ENCODE results near the gene PDE2A.

The PDE2A gene

GRCh38 chr11:72682858-72683243, 8.6 kb upstream of the PDE2A start:
- DNase-seq (ENCODE audit: low spot score), result no peak

GRCh38 chr11:72682238-72682857, 8.1 kb upstream of the PDE2A start:
- DNase-seq (ENCODE audit: low spot score), result no peak

DNA sequence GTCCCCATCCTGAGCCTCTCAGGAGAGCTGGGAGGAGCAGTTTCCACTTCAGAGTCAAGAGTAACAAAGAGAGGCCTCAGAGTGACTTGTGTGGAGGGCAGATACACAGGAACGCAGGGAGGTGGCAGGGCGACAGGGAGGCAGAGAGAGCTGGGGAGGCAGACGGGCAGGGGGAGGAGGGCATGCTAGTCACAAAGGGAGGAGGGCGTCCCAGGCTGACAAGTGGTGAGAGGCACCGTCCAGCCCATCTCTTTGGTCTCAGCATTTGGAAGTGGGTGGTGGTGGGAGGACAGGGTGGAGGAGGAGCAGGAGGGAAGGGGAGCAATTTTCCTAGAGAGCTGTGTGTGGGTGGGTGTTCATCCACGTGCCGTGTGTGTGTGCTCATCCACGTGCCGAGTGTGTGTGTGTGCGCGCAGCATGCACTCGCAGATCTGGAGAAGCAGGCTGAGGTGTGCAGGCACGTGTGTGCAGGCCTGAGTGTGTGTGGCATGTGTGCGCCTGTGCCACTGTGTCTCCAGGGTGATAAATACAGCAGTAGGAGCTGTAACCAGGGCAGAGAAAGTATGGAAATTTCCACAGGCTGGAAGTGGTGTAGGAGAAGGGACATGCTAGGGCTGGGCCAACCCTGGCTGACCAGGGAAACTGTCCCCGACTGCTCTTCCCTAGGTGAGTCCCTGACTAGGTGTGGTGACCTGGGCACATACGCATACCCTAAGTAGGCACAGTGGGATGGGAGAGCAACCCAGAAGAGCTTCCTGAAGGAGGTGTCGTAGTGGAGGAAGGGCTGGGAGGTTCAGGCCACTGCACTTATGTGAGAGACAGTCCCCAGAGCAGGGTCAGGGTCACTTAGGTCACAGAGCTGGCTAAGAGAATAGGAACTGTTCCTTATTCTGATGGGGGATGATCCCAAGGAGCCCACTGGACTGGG, 7.3 kb upstream of the PDE2A start:
- DNase-seq (ENCODE audit: low spot score), result no peak

GRCh38 chr11:72680624-72681158, 6.5 kb upstream of the PDE2A start:
- no peak for DNase-seq (ENCODE audit: low spot score)

- no peak for DNase-seq (ENCODE audit: low spot score)
Measured at GRCh38 chr11:72679869-72680268, 5.6 kb upstream of the PDE2A start.

DNA sequence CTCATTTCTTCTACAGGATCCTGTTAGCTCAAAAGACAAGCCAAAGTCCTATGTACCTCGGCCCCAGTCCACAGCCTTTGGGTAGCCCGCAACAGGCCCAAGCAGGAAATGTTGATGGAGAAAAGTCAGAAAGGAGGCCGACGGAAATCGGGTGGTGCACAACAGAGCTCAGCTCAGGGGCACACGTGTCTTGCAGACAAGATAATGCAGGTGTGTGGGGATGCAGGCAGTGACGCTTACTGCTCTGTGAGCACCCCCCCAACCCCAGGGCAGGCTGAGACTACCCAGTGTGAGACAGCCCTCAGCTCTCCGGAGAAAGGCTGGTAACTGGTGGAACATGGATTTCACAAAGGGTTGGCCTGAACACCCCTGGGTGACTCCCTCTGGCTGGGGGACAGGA, 4.3 kb upstream of the PDE2A start:
- DNase-seq (ENCODE audit: low spot score), result no peak

GRCh38 chr11:72676861-72677341, 2.7 kb upstream of the PDE2A start:
- peak; percentile 50 for DNase-seq (ENCODE audit: low spot score)

- DNase-seq (ENCODE audit: low spot score), result no peak
Measured at GRCh38 chr11:72675221-72675620, 999 bp upstream of the PDE2A start.

DNA sequence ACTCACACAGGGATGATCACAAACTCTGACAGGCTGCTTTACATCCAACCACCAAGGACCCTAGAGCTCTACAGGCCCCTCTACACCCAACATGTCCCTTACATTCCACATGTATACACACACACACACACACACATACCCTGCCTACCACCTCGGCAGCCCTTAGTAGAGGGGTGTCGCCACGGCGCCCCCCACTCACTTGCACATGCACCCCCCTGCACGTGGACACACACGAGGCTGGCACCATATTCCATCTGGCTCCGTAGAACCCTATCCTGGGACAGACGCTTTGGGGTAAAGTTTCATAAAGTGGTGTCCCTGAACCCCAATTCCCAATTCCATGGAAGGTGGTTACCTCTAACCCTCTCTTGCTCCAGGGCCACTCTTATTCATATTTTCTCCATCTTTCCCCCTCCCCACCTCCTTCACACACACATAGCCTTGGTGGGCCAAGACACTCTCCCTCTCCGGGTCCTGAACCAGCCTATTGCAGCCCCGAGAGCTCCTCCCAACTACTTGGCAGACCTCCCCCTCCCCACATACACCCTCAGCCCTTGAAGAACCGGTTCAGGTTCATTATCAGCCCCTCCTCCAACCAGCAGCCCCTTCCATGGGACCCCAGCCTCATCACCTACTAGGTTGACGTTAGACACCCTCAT, 809 bp downstream of the PDE2A start:
- no peak for DNase-seq (ENCODE audit: low spot score)

DNA sequence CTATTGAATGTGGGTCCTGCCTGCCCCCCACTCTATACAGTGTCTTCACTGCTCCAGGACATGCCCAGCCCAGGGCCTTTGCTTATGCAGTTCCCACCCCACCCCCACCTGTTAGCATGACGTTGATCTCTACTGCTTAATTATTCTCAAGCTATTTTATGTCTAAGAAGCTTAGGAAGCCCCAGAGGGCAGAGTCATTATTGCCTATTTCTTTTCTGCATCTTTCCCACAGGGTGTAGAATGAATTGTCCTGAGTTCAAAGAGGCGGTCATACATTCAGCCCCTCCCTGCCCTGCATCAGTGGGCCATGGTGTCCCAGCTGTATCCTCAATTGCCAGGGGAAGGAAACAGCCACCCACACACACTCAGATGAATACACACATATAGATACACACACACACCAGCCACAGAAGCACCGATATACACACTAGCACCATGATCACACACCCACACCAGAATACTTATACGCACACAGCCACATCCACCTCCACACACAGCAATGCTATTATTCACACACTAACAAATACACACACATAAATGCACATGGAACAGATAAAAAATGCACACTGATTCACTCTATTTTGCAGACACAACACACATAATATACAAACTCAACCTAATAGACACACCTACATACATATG, 1.5 kb downstream of the PDE2A start:
- DNase-seq (ENCODE audit: low spot score), result no peak

GRCh38 chr11:72671152-72672099, 2.8 kb downstream of the PDE2A start:
- no peak for DNase-seq (ENCODE audit: low spot score)

DNA sequence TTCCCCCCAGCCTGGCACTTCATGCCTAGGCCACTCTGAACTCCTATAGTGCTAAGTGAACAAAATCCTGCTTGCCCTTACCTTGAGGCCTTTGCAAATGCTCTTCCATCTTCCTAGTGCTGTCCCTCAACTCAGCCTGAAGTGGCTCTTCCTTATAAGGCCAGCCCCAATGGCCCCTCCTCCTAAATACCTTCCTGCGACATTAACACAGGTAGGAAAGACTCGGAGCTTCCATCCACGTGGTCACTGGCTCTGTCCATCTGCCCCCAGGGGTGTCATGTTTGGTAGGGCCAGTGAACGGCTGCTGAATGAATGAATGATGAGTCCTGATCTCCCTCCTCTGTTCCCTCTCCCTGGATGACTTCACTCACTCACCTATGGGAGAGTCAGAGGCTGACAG, 4.2 kb downstream of the PDE2A start:
- no peak for DNase-seq (ENCODE audit: low spot score)

GRCh38 chr11:72669527-72669926, 4.7 kb downstream of the PDE2A start:
- no peak for DNase-seq (ENCODE audit: low spot score)

DNA sequence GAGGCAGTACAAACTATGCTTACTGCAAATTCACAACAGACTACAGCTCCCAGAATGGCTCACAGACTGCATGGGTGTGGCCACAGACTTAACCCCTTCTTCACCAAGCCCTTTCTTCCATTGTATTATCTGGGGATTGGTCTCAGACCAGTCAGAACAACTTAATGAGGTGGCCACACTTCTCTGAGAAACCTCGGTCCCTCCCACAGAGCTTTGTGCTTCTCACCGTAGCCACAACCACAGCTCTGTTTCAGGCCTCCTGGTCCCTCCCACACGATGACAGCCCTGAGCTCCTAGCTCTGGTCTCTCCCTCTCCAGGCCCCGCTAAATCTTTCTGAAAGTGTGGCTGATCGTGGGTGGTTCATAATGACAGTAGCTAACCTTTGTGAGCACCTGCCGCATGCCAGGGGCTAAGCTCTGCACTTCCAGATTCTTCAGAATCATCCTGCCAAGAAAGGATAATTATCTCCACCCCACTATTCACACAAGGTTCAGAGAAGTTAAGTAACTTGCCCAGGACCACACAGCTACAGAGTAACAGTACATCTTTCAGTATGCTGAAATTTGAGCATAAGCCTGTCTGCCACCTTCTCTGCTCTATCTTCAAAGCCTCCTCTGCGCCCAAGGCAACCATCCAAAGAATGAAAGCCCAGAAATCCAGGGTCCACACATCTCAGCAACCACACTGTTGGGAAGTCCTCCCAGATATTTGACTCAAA, 5.4 kb downstream of the PDE2A start:
- no peak for DNase-seq (ENCODE audit: low spot score)

DNA sequence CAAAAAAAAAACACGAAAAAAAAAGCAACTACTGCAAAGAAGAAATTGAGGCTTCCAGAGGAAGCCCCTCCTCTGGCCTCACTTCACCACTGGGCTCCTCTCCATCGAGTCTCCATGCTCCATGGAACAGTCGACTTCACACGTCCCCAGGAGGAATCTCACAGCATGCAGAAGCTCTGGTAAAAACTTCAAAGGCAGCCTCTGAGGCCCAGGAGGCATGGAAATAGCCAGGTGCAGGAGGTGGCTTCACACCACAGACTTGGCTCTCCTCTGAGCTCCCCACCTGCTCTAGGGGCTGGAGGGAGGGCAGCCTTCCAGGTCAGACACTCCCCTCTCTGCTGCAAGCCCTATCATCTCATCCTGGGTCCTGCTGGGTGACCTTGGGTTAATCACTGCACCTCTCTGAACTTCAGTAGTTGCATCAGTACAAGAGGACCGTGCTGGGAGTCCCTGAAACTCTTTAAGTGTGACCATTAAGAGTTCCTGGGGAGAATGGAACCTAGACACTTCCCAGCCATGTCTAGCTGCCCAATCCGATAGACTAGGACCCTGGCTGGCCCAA, 8.2 kb downstream of the PDE2A start:
- no peak for DNase-seq (ENCODE audit: low spot score)

- DNase-seq (ENCODE audit: low spot score), result no peak
Measured at GRCh38 chr11:72662036-72662435, 12.2 kb downstream of the PDE2A start.

- no peak for DNase-seq (ENCODE audit: low spot score)
Measured at GRCh38 chr11:72661486-72661885, 12.7 kb downstream of the PDE2A start.

- no peak for DNase-seq (ENCODE audit: low spot score)
Measured at GRCh38 chr11:72658989-72659640, 15.1 kb downstream of the PDE2A start.

DNA sequence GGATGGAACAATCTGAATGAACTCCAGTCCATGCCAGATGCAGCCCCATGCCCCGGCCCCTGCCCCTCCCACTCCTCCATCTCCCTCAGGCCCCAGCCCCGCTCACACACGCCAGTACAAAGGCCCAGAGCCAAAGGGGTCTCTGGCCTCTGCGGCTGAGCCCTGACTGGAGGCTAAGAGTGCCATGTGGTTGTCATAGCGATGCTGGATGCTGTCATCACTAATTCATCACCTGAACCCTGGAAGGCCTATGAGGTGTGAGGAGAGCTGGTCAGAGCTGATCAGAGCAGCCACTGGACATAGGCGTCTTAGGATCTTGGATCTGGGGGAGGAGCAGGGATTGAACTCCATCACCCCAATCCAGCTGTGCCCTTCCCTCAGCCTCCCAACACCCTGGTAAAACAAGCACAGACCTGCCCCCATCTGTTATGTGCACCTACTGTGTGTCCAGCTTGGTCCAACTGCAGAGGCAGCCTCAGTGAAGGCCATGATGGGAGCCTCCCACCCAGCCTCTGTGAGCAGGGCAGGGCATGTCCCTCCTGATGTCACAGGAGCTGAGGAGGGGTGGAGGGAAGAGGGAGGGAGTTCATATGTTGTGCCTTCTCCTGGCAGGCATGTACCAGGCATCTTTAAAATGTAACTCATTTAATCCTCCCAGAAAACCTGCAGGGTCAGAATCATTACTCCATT, 16.7 kb downstream of the PDE2A start:
- DNase-seq (ENCODE audit: low spot score), result no peak
